ENCODE measurements around the gene TNFRSF11A. TPM values are rescaled to one million over a fixed set of nuclear protein-coding genes. Genes with fewer than 3 reads are reported as not detected.

TNFRSF11A gene
- total RNA-seq, 1 donor, result not detected

DNA sequence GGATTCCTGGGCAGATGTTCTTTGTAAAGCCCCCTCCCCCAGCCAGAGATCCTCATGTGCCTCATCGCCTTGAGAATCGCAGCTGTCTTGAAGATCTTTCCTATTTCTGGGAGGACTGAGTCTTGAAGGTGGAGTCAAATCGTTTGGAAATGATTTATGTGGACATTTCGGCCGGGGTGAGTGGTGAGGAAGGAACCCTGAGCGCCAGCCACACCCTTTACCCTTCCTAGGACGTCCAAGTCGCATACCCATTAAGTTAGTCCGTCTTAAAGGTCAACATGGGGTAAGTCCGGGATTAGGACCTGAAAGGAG, 112.9 kb downstream of the TNFRSF11A start:
- no peak overlapping the region for H3K4me3 ChIP-seq (ENCODE audit: low read depth, low read length)
- DNase-seq (ENCODE audit: low read depth), result peak; percentile 37
- TF ChIP-seq, protein P1, sequence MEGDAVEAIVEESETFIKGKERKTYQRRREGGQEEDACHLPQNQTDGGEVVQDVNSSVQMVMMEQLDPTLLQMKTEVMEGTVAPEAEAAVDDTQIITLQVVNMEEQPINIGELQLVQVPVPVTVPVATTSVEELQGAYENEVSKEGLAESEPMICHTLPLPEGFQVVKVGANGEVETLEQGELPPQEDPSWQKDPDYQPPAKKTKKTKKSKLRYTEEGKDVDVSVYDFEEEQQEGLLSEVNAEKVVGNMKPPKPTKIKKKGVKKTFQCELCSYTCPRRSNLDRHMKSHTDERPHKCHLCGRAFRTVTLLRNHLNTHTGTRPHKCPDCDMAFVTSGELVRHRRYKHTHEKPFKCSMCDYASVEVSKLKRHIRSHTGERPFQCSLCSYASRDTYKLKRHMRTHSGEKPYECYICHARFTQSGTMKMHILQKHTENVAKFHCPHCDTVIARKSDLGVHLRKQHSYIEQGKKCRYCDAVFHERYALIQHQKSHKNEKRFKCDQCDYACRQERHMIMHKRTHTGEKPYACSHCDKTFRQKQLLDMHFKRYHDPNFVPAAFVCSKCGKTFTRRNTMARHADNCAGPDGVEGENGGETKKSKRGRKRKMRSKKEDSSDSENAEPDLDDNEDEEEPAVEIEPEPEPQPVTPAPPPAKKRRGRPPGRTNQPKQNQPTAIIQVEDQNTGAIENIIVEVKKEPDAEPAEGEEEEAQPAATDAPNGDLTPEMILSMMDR (IDR thresholded peaks at IDR 0.05; ENCODE audit: insufficient read depth, low read depth, low read length), result no peak

DNA sequence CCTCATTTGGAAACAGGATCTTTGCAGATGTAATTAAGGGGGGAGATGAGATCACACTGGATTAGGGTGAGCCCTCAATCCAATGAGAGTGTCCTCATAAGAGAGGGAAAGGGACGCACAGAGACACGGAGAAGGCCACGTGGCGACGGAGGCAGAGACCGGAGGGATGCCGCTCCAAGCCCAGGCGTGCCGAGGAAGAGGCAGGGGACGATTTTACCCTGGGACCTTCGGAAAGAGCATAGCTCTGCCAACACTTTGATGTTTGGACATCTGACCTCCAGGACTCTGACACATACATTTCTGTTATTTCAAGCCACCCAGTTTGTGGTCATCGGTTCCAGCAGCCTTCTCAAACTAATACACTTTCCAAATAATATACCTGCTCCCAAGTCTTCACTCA, 113.3 kb downstream of the TNFRSF11A start:
- no peak for DNase-seq (ENCODE audit: low read depth)
- TF ChIP-seq, protein P1 (IDR thresholded peaks at IDR 0.05; ENCODE audit: insufficient read depth, low read depth, low read length), result no peak
- no peak overlapping the region for H3K4me3 ChIP-seq (ENCODE audit: low read depth, low read length)

DNA sequence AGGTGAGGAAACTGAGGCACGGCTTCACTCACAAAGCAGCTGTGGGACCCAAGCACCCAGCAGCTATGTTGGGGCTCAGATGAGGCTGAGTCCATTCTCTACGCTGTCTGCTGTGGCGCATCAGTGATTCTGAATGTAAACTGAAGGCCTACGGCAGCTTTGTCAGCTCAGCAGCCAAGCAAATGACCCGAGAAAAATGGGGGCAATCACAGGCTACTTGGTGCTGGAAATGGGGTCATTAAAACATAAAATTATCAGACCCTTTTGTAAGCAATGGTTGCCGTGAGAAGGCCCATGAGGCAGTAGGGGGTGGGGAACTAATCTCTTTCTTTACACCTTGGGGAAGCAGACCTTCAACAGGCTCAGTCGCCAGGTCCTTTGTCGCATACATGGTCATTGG, 113.8 kb downstream of the TNFRSF11A start:
- no peak for DNase-seq (ENCODE audit: low read depth)
- H3K4me3 ChIP-seq (ENCODE audit: low read depth, low read length), result no peak overlapping the region
- TF ChIP-seq, protein P1 (IDR thresholded peaks at IDR 0.05; ENCODE audit: insufficient read depth, low read depth, low read length), result no peak

Small RNAs within 50 kb of the gene (small RNA-seq; reads per million reads assigned to genes)
- not detected for gene AC100843.2
- not detected for gene RF00019

Other genes starting within 250 kb of the TNFRSF11A start
- gene PIGN, start 138.3 kb upstream of the TNFRSF11A start, total RNA-seq, result 30.3 and 57.0 TPM in 2 replicates
- 27.7 and 50.1 TPM in 2 replicates for gene RELCH, start 138.1 kb upstream of the TNFRSF11A start, total RNA-seq
- gene ZCCHC2, start 197.7 kb downstream of the TNFRSF11A start, total RNA-seq, result 5.5 and 9.5 TPM in 2 replicates